Right ventricle myocardium superior (tissue), 1 donor: ENCODE data around the gene TRIM2. TPM values are rescaled to one million over a fixed set of nuclear protein-coding genes. Genes with fewer than 3 reads are reported as not detected.

Experiments used
- ATAC-seq: fragments of 200-7000 bp; cut with Tn5 transposase; one replicate; pipeline ENCODE4 v1.9.1; 2020; ENCODE audit warnings: mild to moderate bottlenecking; ENCODE audit not compliant: poor library complexity
- DNase-seq: peaks from one replicate; pipeline ENCODE4 v3.0.0-alpha.2; 2020
- intact Hi-C: fragments of 100-400 bp; cut with DNase I; formaldehyde crosslinking; loops from one replicate; pipeline ENCODE4 v1.11.2; 2022
- total RNA-seq: library from RNA; stranded (reverse); fragmentation: NEBNext Ultra II Directional; extraction: Animal tissue kit (Norgen Biotek cat#: 25700); gene quantifications from one replicate; pipeline ENCODE4 v1.2.1, GENCODE V29; 2021
- donor health status: DM: no; HTN: yes; CAD: no; lungs with severe emphysema.

TRIM2 gene
- total RNA-seq, 1 donor from 2014 or later, result 15.3 TPM

GRCh38 chr4:153241295-153241694, 37.1 kb downstream of the TRIM2 start:
- intact Hi-C loops, result no loop called here
- no peak for DNase-seq
- ATAC-seq, result no peak

DNA sequence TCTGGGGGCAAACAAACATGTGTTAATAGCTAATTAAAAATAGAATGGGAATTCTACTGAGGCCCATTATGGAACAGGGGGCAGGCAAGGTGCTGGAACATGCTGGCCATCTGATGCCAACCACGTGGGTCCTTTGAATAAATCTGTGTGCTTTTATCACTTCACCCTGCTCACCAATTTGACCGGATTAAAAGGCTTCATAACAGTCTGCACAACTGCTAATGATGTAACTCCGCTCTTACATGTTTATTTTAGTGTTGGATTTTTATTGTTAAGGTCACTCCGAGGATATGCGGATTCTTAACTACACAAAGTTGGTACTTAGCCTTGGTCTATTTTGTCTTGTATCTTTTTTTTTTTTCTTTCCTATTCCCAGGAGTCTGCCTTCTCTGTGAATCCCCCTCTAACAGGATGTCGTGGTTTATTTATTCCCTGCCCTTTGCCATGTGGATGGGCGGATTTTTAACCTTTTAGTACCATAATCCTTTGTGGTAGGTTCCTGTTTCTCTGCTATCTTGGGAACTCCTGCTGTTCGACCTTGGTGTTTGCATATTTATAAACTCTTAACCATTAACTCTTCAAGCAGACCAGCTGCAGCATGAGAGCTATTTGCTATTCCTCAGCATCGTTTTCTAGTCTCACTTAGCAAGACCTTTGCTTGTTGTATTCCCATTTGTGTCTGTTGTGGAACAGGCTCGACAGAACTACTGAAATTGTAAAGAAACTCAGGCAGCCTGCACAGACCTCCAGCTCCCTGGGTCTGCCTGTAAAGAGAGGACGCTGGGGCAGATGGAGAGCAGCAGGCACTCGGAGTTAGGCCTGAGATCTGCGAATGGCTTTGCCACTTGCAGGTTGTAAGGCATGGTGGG, 38.0 kb downstream of the TRIM2 start:
- intact Hi-C loops, result no loop called here
- ATAC-seq, result peak; percentile 76
- no peak for DNase-seq

DNA sequence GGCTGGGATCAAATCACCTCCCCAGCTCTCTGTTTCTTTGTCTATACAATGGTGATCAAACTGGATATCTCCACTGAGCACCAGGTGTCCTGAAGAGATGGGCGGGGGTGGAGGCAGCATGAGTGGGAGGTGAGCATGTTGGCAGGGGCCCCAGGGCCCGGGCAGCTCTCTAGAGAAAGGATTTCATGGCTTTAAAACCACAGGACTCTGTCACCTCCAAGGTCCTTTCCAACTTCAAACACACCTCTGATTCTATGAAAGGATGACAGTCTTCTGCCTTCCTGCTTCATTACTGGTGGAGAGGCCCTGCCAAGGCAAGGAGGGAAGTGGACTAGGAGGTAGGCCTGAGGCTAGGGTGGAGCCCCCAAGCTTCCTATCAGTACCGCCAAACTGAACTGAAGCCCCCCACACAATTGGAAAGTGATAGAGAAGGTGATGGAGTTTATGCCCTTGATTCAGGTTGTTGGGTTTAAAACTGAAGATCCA, 38.6 kb downstream of the TRIM2 start:
- no peak for DNase-seq
- no peak for ATAC-seq
- intact Hi-C loops, result no loop called here

GRCh38 chr4:153243468-153243867, 39.2 kb downstream of the TRIM2 start:
- ATAC-seq (no peak), DNase-seq (no peak)
- intact Hi-C loops, result no loop called here

DNA sequence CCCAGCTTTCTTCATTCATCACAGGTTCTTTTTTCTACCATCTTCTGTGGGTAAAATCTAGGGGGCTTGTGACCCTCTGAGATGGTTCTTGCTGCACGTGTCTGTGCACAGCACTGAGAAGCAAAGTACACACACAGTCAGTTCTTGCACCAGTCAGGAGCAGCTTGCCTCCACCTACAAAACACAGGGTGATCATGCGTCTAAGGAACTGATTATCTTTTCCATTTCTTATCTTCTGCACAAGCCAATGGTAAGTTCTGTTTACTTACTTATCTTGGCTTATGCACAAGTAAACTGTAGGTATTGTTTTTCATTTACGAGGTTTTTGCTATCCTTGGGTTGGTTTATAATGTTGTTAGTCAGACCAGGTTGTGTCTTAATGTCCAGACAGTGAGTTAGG, 40.7 kb downstream of the TRIM2 start:
- ATAC-seq (no peak), DNase-seq (no peak)
- intact Hi-C loops, result no loop called here

DNA sequence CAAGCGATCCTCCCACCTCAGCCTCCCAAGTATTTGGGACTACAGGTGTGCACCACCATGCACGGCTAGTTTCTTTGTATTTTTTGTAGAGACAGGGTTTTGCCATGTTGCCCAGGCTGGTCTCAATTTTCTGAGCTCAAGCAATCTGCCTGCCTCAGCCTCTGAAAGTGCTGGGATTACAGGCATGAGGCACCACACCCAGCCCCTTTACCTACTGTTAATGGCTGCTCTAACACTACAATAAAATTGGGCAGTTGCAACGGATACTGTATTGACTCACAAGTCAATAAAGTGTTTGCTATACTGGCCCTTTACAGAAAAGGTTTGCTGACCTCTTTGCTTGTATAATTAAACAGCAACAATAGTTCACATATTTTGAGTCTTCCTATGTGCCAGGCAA, 41.5 kb downstream of the TRIM2 start:
- ATAC-seq, result no peak
- intact Hi-C loops, result no loop called here
- DNase-seq, result no peak

DNA sequence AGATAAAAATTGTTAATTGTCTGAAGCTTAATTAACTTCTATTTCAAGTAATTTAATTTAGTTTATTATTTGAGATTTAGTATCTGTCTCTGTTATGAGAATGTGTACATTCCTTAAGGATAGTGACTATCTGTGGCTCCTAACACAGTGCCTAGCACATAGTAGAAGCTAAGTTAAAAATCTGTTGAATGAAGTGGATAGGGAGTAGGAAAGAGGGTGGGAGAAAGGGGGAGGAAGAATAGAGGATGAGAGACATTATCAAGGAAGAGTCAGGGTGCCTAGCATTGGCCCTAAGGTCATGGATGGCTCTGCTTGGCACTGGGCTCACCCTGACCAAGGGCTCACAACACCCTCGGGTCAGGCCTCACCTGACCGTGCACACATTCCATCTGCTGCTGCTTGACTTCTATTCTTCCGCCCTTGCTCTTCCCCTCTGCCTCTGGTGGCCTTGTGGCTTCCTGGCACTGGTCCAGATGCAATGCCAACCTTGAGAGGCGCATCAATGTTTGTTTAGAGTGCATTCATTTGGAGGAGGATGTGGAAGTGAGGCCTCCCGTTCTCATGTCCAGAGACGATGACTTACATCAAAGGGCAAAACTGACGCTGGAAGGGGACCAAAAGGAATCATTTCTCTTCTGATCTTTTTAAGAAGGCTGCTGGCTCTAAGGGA, 42.3 kb downstream of the TRIM2 start:
- no peak for DNase-seq
- no peak for ATAC-seq
- intact Hi-C loops, result no loop called here

GRCh38 chr4:153247116-153247490, 42.9 kb downstream of the TRIM2 start:
- ATAC-seq, result no peak
- no peak for DNase-seq
- intact Hi-C loops, result no loop called here

- DNase-seq (no peak), ATAC-seq (peak; percentile 46)
- intact Hi-C loops, result no loop called here
These were observed 44.5 kb downstream of the TRIM2 start for GRCh38 chr4:153248641-153249198.

- ATAC-seq, result peak; percentile 98
- intact Hi-C loops, result no loop called here
These were observed 45.2 kb downstream of the TRIM2 start for GRCh38 chr4:153249199-153250041.

DNA sequence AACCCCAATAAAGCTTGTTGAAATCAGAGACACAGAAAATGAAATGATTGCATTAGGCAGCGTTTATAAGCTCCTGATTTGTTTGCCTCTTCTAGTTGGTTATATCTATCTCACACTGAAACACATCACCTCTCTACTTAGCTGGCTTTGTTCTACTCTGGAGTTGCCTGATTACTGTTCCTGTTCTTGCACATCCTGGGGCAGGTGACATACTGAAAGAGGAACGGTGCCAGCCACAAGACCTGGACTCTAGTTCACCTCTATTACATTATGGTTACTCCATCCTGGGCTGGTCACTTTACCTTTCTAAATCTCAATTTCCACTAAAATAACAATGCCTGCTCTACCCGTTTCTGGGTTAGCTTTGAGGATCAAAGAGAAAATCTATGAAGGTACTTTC, 47.9 kb downstream of the TRIM2 start:
- DNase-seq (no peak), ATAC-seq (no peak)
- intact Hi-C loops, result no loop called here

More at GRCh38 chr4:153249199-153250041, 45.2 kb downstream of the TRIM2 start:
- peak; percentile 86 for DNase-seq

DNA sequence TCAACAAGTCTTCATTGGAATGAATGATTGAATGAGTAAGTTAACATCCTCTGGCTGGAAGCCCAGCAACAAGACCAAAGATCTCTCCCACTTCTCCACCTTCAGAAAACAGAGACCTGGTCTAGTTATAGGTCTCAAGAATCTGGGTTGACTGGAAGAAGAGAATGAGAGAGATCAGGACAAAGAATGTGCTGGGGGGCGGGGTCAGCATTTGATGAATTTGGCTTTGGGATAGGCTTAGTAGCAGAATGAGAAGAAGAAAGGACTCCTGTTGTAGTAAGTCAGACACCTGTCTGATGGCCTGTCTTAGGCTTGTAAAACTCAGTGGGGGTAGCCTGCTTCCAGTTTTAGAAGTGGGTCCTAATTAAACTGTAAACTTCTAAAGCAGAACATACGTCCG, 51.0 kb downstream of the TRIM2 start:
- DNase-seq, result no peak
- ATAC-seq, result no peak
- intact Hi-C loops, result no loop called here

GRCh38 chr4:153257151-153257620, 52.9 kb downstream of the TRIM2 start:
- DNase-seq (no peak), ATAC-seq (no peak)
- intact Hi-C loops, result no loop called here

DNA sequence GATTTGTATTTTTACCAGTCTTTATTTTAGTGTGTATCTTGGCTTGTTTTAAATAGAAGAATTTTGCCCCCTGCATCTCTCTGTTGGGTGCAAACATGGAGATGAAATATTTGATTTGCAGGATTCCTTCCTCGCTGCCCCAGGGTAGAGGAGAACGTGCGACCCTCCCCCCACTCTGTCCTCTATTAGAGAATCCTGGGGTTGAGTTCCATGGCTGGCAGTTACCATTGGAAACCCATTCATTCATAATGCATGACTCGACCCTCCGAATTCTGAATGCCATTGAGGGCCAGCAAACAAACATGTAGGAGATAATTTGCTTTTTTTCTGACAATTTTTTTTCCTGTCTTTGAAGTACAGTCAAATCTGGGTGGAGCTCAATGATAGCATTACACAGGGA, 53.7 kb downstream of the TRIM2 start:
- ATAC-seq, result no peak
- no peak for DNase-seq
- intact Hi-C loops, result no loop called here

DNA sequence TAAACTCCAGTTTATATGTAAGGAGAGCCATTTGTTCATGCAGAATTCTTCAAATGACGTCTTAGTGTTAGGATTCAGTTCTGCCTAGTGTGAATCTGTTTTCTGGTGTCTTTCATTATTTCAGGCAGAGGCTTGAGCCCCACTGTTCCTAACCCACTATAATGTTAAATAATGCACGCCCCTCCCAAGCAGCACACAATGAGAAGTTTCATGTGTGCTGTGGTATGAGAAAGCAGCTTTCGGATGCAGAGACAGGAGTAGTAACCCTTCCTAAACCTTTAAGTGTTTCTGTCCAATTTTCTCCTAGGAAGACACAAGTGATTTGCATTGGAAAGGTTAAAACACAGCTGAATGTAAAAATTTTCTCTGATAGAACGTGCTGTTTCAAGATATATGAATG, 54.5 kb downstream of the TRIM2 start:
- ATAC-seq, result no peak
- intact Hi-C loops, result no loop called here

DNA sequence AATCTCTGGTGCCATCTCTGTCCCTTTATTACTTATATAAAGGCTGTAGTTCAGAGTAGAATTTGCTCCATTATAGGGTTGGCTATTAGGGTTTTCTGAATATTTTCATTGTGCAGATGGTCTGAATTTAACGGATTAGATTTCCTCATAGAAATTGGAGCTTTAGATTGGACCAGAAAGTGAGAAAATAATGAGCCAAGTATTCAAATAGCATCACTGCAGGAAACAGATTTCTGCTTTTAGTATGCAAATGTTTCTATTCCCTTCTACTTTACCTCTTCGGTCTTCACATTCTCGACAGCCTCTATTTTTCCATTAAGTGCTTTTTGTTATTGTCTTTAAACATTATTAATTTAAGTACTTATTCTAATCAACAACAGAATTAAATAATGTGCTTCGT, 55.4 kb downstream of the TRIM2 start:
- DNase-seq, result no peak
- intact Hi-C loops, result no loop called here
- ATAC-seq, result no peak

More for the DNA sequence above, 54.5 kb downstream of the TRIM2 start:
- no peak for DNase-seq

DNA sequence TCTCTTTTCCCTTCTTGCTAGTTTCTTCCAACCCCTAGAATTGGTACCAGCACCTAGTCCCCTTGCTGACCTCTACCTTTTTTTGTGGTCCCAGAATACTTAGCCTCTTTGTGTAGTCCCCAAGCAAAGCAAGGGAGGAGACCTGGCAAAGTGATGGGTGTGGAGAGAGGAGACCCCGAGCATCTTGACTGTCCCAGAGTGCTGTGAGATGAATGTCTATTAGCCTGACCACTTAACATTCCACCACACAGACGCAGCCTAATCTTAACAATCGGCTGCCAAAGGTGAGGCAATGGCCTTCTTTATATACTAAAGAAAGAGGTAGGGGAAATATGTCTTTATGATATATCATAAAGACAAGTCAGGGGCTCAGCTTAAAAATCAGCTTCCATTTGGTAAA, 55.9 kb downstream of the TRIM2 start:
- no peak for ATAC-seq
- no peak for DNase-seq
- intact Hi-C loops, result no loop called here

DNA sequence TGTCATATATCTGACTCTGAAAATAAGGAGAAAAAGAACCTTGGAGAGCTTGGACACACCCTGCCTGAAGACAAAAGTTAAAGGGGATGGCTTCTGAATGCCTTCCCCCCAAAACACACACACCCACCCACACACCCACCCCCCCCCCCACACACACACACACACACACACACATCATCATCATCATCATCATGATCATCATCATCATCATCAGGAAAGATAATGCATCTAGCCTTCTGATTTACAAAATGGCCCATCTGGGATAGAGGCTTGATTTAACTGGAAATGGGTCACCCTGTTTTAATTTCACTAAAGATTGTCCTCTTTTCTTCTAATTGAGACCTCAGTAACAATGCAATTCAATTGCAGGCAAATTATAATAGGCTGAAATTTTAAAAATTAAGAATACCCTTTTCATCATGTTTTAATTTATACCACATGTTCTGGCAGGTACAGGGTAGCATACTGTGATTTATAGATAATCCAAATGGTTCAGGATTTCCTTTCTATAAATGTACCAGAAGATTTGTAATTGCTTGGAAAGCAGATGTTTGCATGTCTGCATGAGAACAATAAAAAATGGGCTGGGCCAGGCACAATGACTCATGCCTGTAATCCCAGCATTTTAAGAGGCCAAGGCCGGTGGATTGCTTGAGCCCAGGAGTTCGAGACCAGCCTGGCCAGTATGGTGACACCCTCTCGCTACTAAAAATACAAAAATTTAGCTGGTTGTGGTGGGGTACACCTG, 56.5 kb downstream of the TRIM2 start:
- intact Hi-C loops, result no loop called here

More for the DNA sequence above, 56.5 kb downstream of the TRIM2 start:
- DNase-seq, result no peak
- no peak for ATAC-seq
